ENCODE data around the gene N4BP2.
"Not testable (repeated sequence)": the region's sequence is repeated elsewhere in the genome, so short reads cannot be mapped to it uniquely, and the experiment has no call there.

Gene N4BP2

GRCh38 chr4:40066651-40067050, 10.0 kb downstream of the N4BP2 start:
- DNase-seq: no peak
- in situ Hi-C loops (cut with HindIII; ENCODE audit: low pct_ligation_motif_present, low pct_unique_long_range_greater_than_20kb, low sequenced_read_pairs): no loop called here

- DNase-seq: no peak
- in situ Hi-C loops (cut with HindIII; ENCODE audit: low pct_ligation_motif_present, low pct_unique_long_range_greater_than_20kb, low sequenced_read_pairs): no loop called here
These were observed 13.7 kb downstream of the N4BP2 start for GRCh38 chr4:40070387-40070786.

- DNase-seq: no peak
- in situ Hi-C loops (cut with HindIII; ENCODE audit: low pct_ligation_motif_present, low pct_unique_long_range_greater_than_20kb, low sequenced_read_pairs): no loop called here
These were observed 29.8 kb downstream of the N4BP2 start for GRCh38 chr4:40086421-40086820.

- in situ Hi-C loops (cut with HindIII; ENCODE audit: low pct_ligation_motif_present, low pct_unique_long_range_greater_than_20kb, low sequenced_read_pairs): no loop called here
- no peak for DNase-seq
These were observed 31.2 kb downstream of the N4BP2 start for GRCh38 chr4:40087799-40088366.

- in situ Hi-C loops (cut with HindIII; ENCODE audit: low pct_ligation_motif_present, low pct_unique_long_range_greater_than_20kb, low sequenced_read_pairs); DNase-seq: not testable (repeated sequence)
These were observed 36.8 kb downstream of the N4BP2 start for GRCh38 chr4:40093400-40093799.

GRCh38 chr4:40099010-40099409, 42.4 kb downstream of the N4BP2 start:
- in situ Hi-C loops (cut with HindIII; ENCODE audit: low pct_ligation_motif_present, low pct_unique_long_range_greater_than_20kb, low sequenced_read_pairs): no loop called here
- no peak for DNase-seq

- DNase-seq; in situ Hi-C loops (cut with HindIII; ENCODE audit: low pct_ligation_motif_present, low pct_unique_long_range_greater_than_20kb, low sequenced_read_pairs): not testable (repeated sequence)
These were observed 50.5 kb downstream of the N4BP2 start for GRCh38 chr4:40107150-40107549.

GRCh38 chr4:40112027-40112792, 55.6 kb downstream of the N4BP2 start:
- DNase-seq: no peak
- in situ Hi-C loops (cut with HindIII; ENCODE audit: low pct_ligation_motif_present, low pct_unique_long_range_greater_than_20kb, low sequenced_read_pairs): no loop called here

GRCh38 chr4:40114206-40114605, 57.6 kb downstream of the N4BP2 start:
- in situ Hi-C loops (cut with HindIII; ENCODE audit: low pct_ligation_motif_present, low pct_unique_long_range_greater_than_20kb, low sequenced_read_pairs): no loop called here

GRCh38 chr4:40118861-40119260, 62.2 kb downstream of the N4BP2 start:
- in situ Hi-C loops (cut with HindIII; ENCODE audit: low pct_ligation_motif_present, low pct_unique_long_range_greater_than_20kb, low sequenced_read_pairs): no loop called here
- DNase-seq: no peak

More at GRCh38 chr4:40114206-40114605, 57.6 kb downstream of the N4BP2 start:
- DNase-seq: no peak

GRCh38 chr4:40119344-40119743, 62.7 kb downstream of the N4BP2 start:
- no peak for DNase-seq
- in situ Hi-C loops (cut with HindIII; ENCODE audit: low pct_ligation_motif_present, low pct_unique_long_range_greater_than_20kb, low sequenced_read_pairs): no loop called here

- in situ Hi-C loops (cut with HindIII; ENCODE audit: low pct_ligation_motif_present, low pct_unique_long_range_greater_than_20kb, low sequenced_read_pairs): no loop called here
- peak; percentile 69 for DNase-seq
These were observed 64.9 kb downstream of the N4BP2 start for GRCh38 chr4:40121515-40121914.

- in situ Hi-C loops (cut with HindIII; ENCODE audit: low pct_ligation_motif_present, low pct_unique_long_range_greater_than_20kb, low sequenced_read_pairs): no loop called here
These were observed 66.3 kb downstream of the N4BP2 start for GRCh38 chr4:40122941-40123340.

GRCh38 chr4:40124690-40125089, 68.0 kb downstream of the N4BP2 start:
- in situ Hi-C loops (cut with HindIII; ENCODE audit: low pct_ligation_motif_present, low pct_unique_long_range_greater_than_20kb, low sequenced_read_pairs): no loop called here
- DNase-seq: no peak

More at GRCh38 chr4:40122941-40123340, 66.3 kb downstream of the N4BP2 start:
- DNase-seq: no peak

- DNase-seq: no peak
- in situ Hi-C loops (cut with HindIII; ENCODE audit: low pct_ligation_motif_present, low pct_unique_long_range_greater_than_20kb, low sequenced_read_pairs): no loop called here
These were observed 73.9 kb downstream of the N4BP2 start for GRCh38 chr4:40130401-40131036.

GRCh38 chr4:40132816-40133215, 76.2 kb downstream of the N4BP2 start:
- DNase-seq: no peak
- in situ Hi-C loops (cut with HindIII; ENCODE audit: low pct_ligation_motif_present, low pct_unique_long_range_greater_than_20kb, low sequenced_read_pairs): no loop called here

- in situ Hi-C loops (cut with HindIII; ENCODE audit: low pct_ligation_motif_present, low pct_unique_long_range_greater_than_20kb, low sequenced_read_pairs): no loop called here
- DNase-seq: no peak
These were observed 77.7 kb downstream of the N4BP2 start for GRCh38 chr4:40134206-40134917.

GRCh38 chr4:40136202-40136601, 79.6 kb downstream of the N4BP2 start:
- in situ Hi-C loops (cut with HindIII; ENCODE audit: low pct_ligation_motif_present, low pct_unique_long_range_greater_than_20kb, low sequenced_read_pairs): not testable (repeated sequence)

GRCh38 chr4:40140196-40140595, 83.5 kb downstream of the N4BP2 start:
- DNase-seq: no peak
- in situ Hi-C loops (cut with HindIII; ENCODE audit: low pct_ligation_motif_present, low pct_unique_long_range_greater_than_20kb, low sequenced_read_pairs): no loop called here

More at GRCh38 chr4:40136202-40136601, 79.6 kb downstream of the N4BP2 start:
- not testable (repeated sequence) for DNase-seq
